K562 (cell line): Measurements from ENCODE around the gene SH2D4B. TPM values are rescaled to one million over a fixed set of nuclear protein-coding genes. Genes with fewer than 3 reads are reported as not detected.

Experiments
- ATAC-seq: fragments of 200-7000 bp; cut with Tn5 transposase; 3 replicates; pipeline ENCODE4 v1.9.1; 2020; ENCODE audit warnings: moderate library complexity
- BruUV-seq: library from RNA; stranded (reverse); fragments of 400-500 nt; replicated peaks from 2 replicates; lab custom pipeline; 2021; lab: Mats Ljungman, UMichigan
- CTCF ChIA-PET: fragments of 300-600 bp; formaldehyde crosslinking; extraction: SDS; loops from one replicate; lab custom pipeline; 2021; ENCODE audit warnings: low intra/inter-chr PET ratio; lab: Yijun Ruan, JAX
- POLR2A ChIA-PET: fragments of 300-600, 350-650 bp; sonication (Branson Sonifier 250); formaldehyde crosslinking; extraction: SDS; loops from one replicate; lab custom pipeline; 2021; ENCODE audit warnings: antibody characterized with exemption, inconsistent platforms; lab: Yijun Ruan, JAX
- DNase-seq, 4 experiments: peaks; one replicate each; pipeline versions ENCODE4 v3.0.0 to v3.0.0-alpha.2; 2011 to 2018; ENCODE audit warnings: low spot score in 3 of 4, mixed read lengths in 3 of 4; ENCODE audit errors: extremely low read depth in 1 of 4
- FAIRE-seq: peaks from 2 replicates; lab custom pipeline; 2011; peaks lifted over from hg19 to GRCh38; lab: Jason Lieb, UNC
- H2AFZ ChIP-seq: 2 replicates; pipeline ENCODE4 v1.6.0; 2011; ENCODE audit warnings: low read depth, low read length, control low read depth, inconsistent platforms
- H3K27ac ChIP-seq: fragments of 200-600 bp; 3 replicates; pipeline ENCODE4 v1.8.0; 2011; ENCODE audit warnings: low read depth, mild to moderate bottlenecking, control low read depth, inconsistent platforms, low read length, moderate library complexity, mixed read lengths; ENCODE audit errors: extremely low read depth
- H3K27me3 ChIP-seq, 2 experiments: fragments of 300-600 bp in 1 of 2; 2 replicates in 1 of 2; 3 replicates in 1 of 2; pipeline versions ENCODE4 v1.6.0 to v1.8.0; 2011; ENCODE audit warnings: inconsistent platforms in 2 of 2, low read length in 2 of 2, mild to moderate bottlenecking in 1 of 2, mixed read lengths in 1 of 2, moderate library complexity in 1 of 2; ENCODE audit not compliant: control insufficient read depth in 2 of 2, insufficient read depth in 2 of 2
- H3K36me3 ChIP-seq: fragments of 300-600 bp; 3 replicates; pipeline ENCODE4 v1.8.0; 2011; ENCODE audit warnings: mild to moderate bottlenecking, low read length, inconsistent platforms; ENCODE audit not compliant: control insufficient read depth, insufficient read depth
- H3K4me1 ChIP-seq, 2 experiments: fragments of 200-600 bp in 1 of 2; replicated peaks in 1 of 2; 2 replicates in 1 of 2; 3 replicates in 1 of 2; pipeline versions ENCODE4 v1.5.1 to v1.8.0; 2011; ENCODE audit warnings: inconsistent platforms in 2 of 2, low read length in 2 of 2, mild to moderate bottlenecking in 1 of 2, mixed read lengths in 1 of 2, moderate library complexity in 1 of 2; ENCODE audit not compliant: control insufficient read depth in 2 of 2, insufficient read depth in 2 of 2
- H3K4me2 ChIP-seq: 2 replicates; pipeline ENCODE4 v1.6.1; 2011; ENCODE audit warnings: low read length, control low read depth, inconsistent platforms, mixed read lengths; ENCODE audit not compliant: insufficient read depth
- H3K4me3 ChIP-seq: fragments of 200-600 bp; sonication (generic), shearing (Covaris generic); 2 replicates; pipeline ENCODE4 v1.5.1; 2016; ENCODE audit warnings: control low read depth, inconsistent platforms
- H3K79me2 ChIP-seq: fragments of 200-600 bp; 3 replicates; pipeline ENCODE4 v1.8.0; 2011; ENCODE audit warnings: low read length, inconsistent platforms; ENCODE audit not compliant: control insufficient read depth, insufficient read depth
- H3K9ac ChIP-seq, 2 experiments: 2 replicates each; pipeline versions ENCODE4 v1.6.0 to v1.6.1; 2011; ENCODE audit warnings: low read depth in 2 of 2, low read length in 2 of 2, control low read depth in 1 of 2, inconsistent platforms in 1 of 2, mild to moderate bottlenecking in 1 of 2, mixed read lengths in 1 of 2; ENCODE audit not compliant: insufficient read depth in 1 of 2
- H3K9me1 ChIP-seq: one replicate; pipeline ENCODE4 v1.6.0; 2011; ENCODE audit warnings: inconsistent platforms, mild to moderate bottlenecking, low read length, moderate library complexity; ENCODE audit not compliant: control insufficient read depth, insufficient read depth
- H3K9me3 ChIP-seq: replicated peaks from 2 replicates; pipeline ENCODE4 v1.5.1; 2011; ENCODE audit warnings: low read depth, low read length, inconsistent platforms; ENCODE audit not compliant: control insufficient read depth, insufficient read depth
- H4K20me1 ChIP-seq: replicated peaks from 2 replicates; pipeline ENCODE4 v1.6.1; 2011; ENCODE audit warnings: low read length, inconsistent platforms, mixed read lengths; ENCODE audit not compliant: control insufficient read depth, insufficient read depth
- CBX3 ChIP-seq, 2 experiments: IDR thresholded peaks; 1 replicate in 1 of 2; 2 replicates in 1 of 2; pipeline ENCODE4 v1.6.1; 2012; ENCODE audit warnings: inconsistent platforms in 2 of 2, low read length in 2 of 2, borderline replicate concordance in 1 of 2, control low read depth in 1 of 2
- GTF2E2 ChIP-seq: fragments of 200-800 bp; sonication (Bioruptor generic); IDR thresholded peaks from 2 replicates; pipeline ENCODE4 v1.6.1; 2016; ENCODE audit warnings: missing genetic modification characterization, missing compliant biosample characterization
- HIVEP1 ChIP-seq: fragments of 250-450 bp; sonication (Bioruptor Pico); IDR thresholded peaks from 2 replicates; pipeline ENCODE4 v1.4.0; 2020; ENCODE audit warnings: mild to moderate bottlenecking
- HMG20B ChIP-seq: fragments of 250-450 bp; sonication (Bioruptor Pico); IDR thresholded peaks from 2 replicates; pipeline ENCODE4 v1.5.0; 2021; ENCODE audit warnings: mild to moderate bottlenecking
- HNRNPL ChIP-seq: fragments of 200-400 bp; formaldehyde crosslinking; IDR thresholded peaks from 2 replicates; pipeline ENCODE4 v1.6.1; 2017; ENCODE audit warnings: low read depth, mild to moderate bottlenecking, low read length
- MED1 ChIP-seq: sonication (generic); formaldehyde crosslinking; IDR thresholded peaks from 2 replicates; pipeline ENCODE4 v1.8.1; 2023; ENCODE audit warnings: missing genetic modification reagents, borderline replicate concordance
- MEF2A ChIP-seq: IDR thresholded peaks from 2 replicates; pipeline ENCODE4 v1.6.1; 2011; ENCODE audit warnings: low read depth, mild to moderate bottlenecking, low read length, moderate library complexity; ENCODE audit not compliant: control insufficient read depth
- SRSF1 ChIP-seq: fragments of 200-400 bp; formaldehyde crosslinking; IDR thresholded peaks from 2 replicates; pipeline ENCODE4 v1.6.1; 2017; ENCODE audit warnings: mild to moderate bottlenecking, low read depth, low read length, moderate library complexity
- TSHZ1 ChIP-seq: fragments of 250-450 bp; sonication (Bioruptor Pico); IDR thresholded peaks from 2 replicates; pipeline ENCODE4 v1.4.0; 2020; ENCODE audit warnings: mild to moderate bottlenecking, moderate library complexity
- ZBTB43 ChIP-seq: sonication (generic); formaldehyde crosslinking; IDR thresholded peaks from 2 replicates; pipeline ENCODE4 v1.8.0; 2023; ENCODE audit warnings: mild to moderate bottlenecking, missing genetic modification reagents
- WGBS: fragments of 100-300 bp; shearing (Covaris generic); methylation state at CpG from one replicate; pipeline ENCODE4 v1.1.6; 2016; ENCODE audit warnings: low coverage, mixed read lengths; ENCODE audit not compliant: insufficient coverage; ENCODE audit errors: missing lambda C conversion rate; 5-methylcytosine and 5-hydroxymethylcytosine counted together
- in situ Hi-C: fragments of 300-500 bp; cut with MboI; formaldehyde crosslinking; loops from 4 replicates; pipeline ENCODE4 v1.15.0; 2018; ENCODE audit warnings: inconsistent platforms, mixed read lengths
- intact Hi-C: fragments of 100-400 bp; cut with micrococcal nuclease; formaldehyde crosslinking; loops from 2 replicates; pipeline ENCODE4 v1.14.2; 2022
- polyA plus RNA-seq, 8 experiments: library from polyadenylated mRNA; depleted of rRNA in 4 of 8; stranded (reverse) in 5 of 8; unstranded in 3 of 8; fragments of >200 nt; fragmentation: Nextera tagmentation in 2 of 8; fragmentation: Illumina TruSeq in 1 of 8; extraction: Ambion mirVana in 2 of 8; extraction: Trizol in 1 of 8; gene quantifications; 2 replicates each; pipeline versions ENCODE4 v1.2.1 to v1.2.3, GENCODE V29; 2011 to 2014; ENCODE audit warnings: inconsistent platforms in 1 of 8, missing spikeins in 1 of 8
- total RNA-seq, 7 experiments: library from RNA; depleted of rRNA in 6 of 7; stranded (reverse); fragments of >200 nt in 6 of 7; fragmentation: Illumina TruSeq in 2 of 7; extraction: Trizol in 2 of 7; gene quantifications; 2 replicates each; pipeline versions ENCODE4 v1.2.1 to v1.2.3, GENCODE V29; 2011 to 2021; ENCODE audit warnings: low replicate concordance in 1 of 7
- TF ChIP-seq, protein P1 (sequence below): fragments of 450-650 bp; IDR thresholded peaks from 2 replicates; pipeline ENCODE4 v1.6.1; 2016; ENCODE audit warnings: mild to moderate bottlenecking

SH2D4B gene
- total and polyA plus RNA-seq, 9 of the 15 experiments (the other 6 are each of a cell fraction or from before 2014, with no cell fraction given) = 0.03 to 0.14 (median 0.04) TPM; not detected in 4

DNA sequence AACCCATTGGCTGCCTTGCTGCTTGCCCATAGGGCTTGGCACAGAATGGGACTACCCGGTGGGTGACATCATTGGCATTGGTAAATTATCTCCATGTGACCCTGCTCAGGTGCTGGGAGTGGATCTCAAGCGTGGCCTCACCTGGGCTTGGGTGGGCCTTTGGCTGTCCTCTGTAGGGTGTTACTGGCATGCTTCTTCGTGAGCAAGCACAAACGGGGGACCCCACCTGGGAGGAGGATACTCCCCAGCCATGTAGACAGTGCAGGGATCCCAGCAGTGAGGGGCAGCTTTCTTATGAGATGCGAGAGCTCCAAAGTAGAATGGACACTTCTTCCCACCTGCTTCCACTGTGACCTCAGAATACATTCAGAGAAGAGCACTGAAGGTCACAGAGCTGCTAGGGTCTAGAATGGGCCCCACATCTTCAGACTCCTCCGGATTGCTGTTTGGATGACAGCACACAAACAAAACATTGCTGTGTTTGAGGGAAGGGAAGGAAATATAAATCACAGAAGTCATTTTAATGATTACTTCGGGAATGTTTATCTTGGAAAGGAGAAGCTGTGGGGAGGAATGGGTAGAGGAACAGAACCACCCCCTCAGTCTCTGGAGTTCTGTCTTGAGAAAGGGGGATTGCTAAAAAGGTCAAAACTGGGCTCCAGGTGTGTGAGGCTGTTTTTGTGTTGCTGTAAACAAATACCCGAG is 75.9 kb downstream of the SH2D4B start:
- 0% methylated on average over 8 of the region's 8 CpGs for WGBS
- Histone ChIP-seq H3K4me2 (no peak overlapping the region), H3K9me1 (no peaks in the 10 kb centered on the region), H3K4me3 (no peak overlapping the region)
- no TSS peak for BruUV-seq
- TF ChIP-seq, protein P1, sequence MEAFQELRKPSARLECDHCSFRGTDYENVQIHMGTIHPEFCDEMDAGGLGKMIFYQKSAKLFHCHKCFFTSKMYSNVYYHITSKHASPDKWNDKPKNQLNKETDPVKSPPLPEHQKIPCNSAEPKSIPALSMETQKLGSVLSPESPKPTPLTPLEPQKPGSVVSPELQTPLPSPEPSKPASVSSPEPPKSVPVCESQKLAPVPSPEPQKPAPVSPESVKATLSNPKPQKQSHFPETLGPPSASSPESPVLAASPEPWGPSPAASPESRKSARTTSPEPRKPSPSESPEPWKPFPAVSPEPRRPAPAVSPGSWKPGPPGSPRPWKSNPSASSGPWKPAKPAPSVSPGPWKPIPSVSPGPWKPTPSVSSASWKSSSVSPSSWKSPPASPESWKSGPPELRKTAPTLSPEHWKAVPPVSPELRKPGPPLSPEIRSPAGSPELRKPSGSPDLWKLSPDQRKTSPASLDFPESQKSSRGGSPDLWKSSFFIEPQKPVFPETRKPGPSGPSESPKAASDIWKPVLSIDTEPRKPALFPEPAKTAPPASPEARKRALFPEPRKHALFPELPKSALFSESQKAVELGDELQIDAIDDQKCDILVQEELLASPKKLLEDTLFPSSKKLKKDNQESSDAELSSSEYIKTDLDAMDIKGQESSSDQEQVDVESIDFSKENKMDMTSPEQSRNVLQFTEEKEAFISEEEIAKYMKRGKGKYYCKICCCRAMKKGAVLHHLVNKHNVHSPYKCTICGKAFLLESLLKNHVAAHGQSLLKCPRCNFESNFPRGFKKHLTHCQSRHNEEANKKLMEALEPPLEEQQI = no peak
- TF ChIP-seq MEF2A = no peak
- no peak for TF ChIP-seq SRSF1
- no peak for TF ChIP-seq HNRNPL
- no peak for TF ChIP-seq MED1 (CRISPR knock-in tag)
- TF ChIP-seq GTF2E2 (tag) = no peak
- TF ChIP-seq ZBTB43 (CRISPR knock-in tag) = no peak
- TF ChIP-seq HMG20B (CRISPR knock-in tag) = no peak
- no peak for TF ChIP-seq CBX3 (IDR thresholded peaks at IDR 0.05; ENCODE audit: borderline replicate concordance in 1 of 2, low read length in 2 of 2)
- no peak for TF ChIP-seq TSHZ1 (CRISPR knock-in tag)
- TF ChIP-seq HIVEP1 (CRISPR knock-in tag) = no peak
- TF ChIP-seq, all 486 proteins: peak for 0
- no peak for ATAC-seq
- CTCF ChIA-PET = no interaction called here
- no peak overlapping the region for H2AFZ ChIP-seq
- in situ Hi-C loops = no loop called here
- no peaks in the 10 kb centered on the region for H3K36me3 ChIP-seq
- intact Hi-C loops = no loop called here
- no peaks in the 10 kb centered on the region for H3K4me1 ChIP-seq
- no peak overlapping the region for H3K9ac ChIP-seq
- H3K9me3 ChIP-seq = no peaks in the 10 kb centered on the region
- POLR2A ChIA-PET = no interaction called here
- no peak overlapping the region for H3K27ac ChIP-seq
- H4K20me1 ChIP-seq = 0 out of 2 replicates have a peak, but pooled peaks cover under 1% of the 10 kb centered on the region
- peaks cover 2 to 22% of the 10 kb centered on the region in 2 experiments; a peak in 4 of 5 replicates for H3K27me3 ChIP-seq
- DNase-seq = no peak
- no peak for FAIRE-seq
- no peaks in the 10 kb centered on the region for H3K79me2 ChIP-seq
